Activated CD4-positive, alpha-beta T cell treated with anti-CD3 and anti-CD28 coated beads, Interleukin-2, amount 50 U/mL, for 48 hours (primary cell): ENCODE measurements around the gene DDAH2.

Experiments used
- DNase-seq, 2 experiments: peaks; one replicate each; pipeline ENCODE4 v3.0.0-alpha.2; 2020

The DDAH2 gene

DNA sequence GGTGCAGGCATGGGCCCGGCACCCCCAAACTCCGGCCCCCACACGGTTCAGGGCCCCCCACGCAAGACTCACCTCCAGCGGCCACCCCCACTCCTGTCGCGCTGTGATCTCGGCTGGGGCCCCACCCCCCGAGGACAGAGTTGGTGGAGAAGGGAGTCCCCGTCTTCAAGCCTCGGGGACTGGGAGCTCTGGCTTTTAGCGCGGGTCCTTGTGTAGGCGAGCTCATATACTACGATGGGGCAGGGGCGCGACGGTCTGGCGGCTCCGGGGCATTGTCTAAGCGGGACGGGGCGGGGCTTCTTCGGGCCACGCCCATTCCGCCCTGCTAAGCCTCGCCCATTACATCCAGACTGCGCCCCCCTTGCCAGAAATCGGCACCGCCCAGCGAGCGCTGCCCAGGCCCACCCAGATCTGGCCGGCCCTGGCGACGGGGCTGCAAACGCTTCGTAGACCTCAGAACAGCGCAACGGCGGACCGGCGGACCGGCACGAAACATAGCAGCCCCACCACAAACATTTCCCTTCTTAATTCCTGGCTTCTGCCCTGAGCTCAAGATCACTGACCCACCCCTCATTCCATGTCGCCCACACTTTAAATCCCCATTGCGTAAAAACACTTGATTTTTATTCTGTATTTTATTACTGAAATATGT lies 1.0 kb upstream of the DDAH2 start:
- peak; percentile 65 to 72 for DNase-seq

DNA sequence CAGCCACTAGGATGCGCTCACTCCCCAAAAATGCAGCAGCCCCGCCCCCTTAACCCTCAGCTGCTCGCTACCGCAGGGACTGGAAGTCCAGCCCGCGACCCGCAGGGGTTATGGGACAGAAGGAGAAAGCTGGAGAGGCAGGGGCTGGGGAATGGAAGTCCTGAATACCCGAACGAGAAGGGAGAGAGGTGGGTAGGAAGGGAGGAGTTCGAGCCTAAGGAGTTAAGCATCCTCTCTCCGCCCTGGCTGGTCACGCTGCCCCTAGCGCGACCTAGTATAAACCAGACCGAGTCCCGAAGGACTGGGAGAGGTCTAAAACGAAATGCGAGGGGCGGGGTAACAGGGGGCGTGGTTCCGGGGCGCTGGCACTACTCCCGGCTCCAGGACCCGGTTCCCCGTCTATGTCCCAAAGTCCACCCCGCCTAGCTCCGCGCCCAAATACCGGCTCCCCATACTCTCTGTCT lies 448 bp upstream of the DDAH2 start:
- peak; percentile 80 to 84 for DNase-seq

DNA sequence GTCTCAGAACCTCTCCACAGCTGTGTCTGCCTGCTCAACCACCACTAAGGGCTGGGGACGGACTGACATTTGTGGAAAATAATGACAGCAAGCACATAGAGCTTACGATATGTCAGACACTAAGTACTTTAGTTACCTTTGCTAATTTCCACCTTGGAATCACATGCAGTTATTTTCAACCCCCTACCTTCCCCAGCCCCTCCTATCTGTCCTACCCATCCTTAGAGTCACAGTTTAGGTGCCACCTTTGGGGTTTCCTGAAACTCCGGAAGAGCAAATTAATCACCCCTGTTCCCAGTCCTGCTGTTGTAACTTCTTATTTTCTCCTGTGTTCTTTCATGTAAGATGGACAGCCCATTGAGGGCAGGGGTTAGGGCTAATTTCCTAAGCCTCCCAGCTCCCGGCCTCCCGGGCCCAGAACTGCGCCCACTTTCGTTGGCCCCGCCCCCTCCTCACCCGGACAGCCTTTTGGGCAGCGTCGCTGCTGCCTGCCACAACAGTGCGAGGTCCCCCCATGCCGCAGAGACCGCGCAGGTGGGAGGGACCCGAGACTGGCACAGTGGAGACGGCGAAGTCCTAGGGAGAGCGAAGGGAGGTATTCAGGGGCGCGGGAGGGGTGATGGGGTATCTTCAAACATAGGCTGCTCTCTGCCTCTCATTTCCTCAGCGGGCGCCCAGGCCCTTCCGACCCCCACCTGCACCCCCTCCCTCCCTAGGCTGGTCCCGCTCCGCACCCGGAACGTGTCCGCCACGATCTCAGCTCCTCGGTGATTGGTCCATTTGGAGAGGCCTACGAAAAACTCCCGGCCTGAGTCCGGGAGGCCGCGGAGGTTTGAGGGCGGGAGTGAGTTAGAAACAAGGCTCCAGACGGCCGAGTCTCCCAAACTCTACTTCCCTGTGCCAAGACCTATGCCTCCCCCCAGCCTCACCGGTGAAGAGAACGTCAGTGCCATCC lies 1.1 kb downstream of the DDAH2 start:
- no peak for DNase-seq

DNA sequence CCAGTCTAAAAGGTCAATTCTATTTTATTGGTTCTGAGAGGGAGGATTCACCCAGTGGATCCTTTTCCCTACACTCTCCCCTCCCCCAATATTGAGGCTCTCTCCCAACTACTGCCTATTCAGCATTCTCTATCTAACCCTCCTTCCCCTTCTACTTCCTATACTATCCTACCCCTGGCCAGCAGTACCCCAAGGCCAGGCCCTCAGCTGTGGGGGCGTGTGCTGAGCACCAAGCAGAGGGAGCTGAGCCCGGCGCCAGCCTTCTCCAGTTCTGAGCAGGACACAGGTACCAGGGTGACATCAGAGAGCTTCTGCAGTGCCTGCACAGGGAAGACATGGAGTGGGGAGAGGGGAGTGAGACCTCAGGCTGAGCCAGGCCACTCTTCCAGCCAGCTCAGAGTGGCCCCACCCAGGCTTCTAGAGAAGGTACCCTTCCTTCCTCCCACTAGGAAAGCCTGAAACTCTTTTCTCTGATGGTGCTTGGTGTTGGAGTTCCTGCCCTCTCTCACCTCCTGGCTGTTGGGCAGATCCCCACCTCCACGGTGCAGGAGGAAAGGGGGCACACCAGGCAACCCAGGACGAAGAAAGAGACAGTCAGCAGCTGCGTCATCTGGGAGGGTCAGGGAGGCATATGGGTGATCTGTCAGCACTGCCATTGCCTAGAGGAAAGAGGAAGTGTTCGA lies 1.9 kb downstream of the DDAH2 start:
- DNase-seq = no peak

DNA sequence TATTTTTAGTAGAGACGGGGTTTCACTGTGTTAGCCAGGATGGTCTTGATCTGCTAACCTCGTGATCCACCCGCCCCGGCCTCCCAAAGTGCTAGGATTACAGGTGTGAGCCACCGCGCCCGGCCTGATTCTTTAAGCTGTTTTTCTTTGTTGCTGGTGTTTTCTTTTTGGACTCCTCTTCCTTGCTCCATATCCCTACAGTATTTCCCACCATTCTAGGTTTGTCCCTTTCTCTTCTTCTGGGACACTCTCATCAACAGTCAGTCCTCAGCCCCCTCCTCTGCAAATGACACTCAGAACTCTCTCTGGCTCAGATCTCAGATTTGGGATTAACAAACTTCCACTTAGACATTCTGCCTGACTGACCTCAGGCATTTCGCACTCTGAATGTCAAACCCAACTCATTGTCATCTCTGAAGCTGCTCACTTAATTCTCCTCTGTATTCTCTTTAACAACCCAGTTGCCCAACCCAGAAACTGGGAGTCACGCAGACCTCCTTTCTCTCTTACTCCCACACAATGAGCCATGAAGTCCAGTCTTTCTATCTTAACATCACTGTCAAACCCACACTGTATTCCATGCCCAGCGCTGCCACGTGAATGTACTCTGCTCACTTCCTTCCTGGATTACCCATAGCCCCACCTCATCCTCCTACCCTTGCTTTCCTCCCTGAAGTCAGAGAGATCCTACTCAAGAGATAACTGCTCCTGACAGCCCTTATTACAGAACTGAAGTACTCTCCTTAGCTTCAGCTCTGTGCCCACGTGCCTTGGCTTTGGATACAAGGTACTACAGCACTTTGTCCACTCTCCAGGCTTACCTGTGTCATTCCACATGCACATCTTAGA lies 3.4 kb downstream of the DDAH2 start:
- peak in 1 of 2 experiments; percentile 31 for DNase-seq

DNA sequence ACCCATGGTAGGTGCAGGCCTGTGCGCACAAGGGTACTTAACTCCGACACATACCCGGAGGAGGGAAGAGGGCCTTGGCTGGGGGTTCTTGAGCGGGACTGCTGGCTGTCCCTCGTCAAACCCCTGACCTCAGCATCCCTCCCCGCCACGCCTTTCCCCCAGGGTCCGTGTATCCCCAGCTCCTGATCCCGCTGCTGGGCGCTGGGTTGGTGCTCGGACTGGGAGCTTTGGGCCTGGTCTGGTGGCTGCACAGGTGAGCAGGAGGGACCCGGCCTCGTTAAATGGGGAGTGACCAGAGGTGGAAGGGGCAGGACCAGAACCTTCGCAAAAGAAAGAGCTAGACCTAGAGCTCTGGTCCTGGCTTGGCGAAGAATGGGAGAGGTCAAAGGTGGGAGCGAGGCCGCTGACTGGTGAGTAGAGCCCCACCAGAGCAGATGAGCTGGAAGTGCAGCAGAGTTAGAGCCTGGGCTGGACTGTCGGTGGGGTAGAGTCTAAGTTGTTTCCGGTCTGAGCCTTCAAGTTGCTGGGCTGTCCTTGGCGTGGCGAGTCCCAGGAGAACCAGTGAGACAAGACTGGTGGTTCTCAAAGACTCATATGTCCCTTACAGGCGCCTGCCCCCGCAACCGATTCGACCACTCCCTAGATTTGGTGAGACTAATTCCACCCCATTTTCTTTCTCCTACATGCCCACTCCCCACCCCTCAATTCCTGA lies 5.0 kb downstream of the DDAH2 start:
- no peak for DNase-seq

DNA sequence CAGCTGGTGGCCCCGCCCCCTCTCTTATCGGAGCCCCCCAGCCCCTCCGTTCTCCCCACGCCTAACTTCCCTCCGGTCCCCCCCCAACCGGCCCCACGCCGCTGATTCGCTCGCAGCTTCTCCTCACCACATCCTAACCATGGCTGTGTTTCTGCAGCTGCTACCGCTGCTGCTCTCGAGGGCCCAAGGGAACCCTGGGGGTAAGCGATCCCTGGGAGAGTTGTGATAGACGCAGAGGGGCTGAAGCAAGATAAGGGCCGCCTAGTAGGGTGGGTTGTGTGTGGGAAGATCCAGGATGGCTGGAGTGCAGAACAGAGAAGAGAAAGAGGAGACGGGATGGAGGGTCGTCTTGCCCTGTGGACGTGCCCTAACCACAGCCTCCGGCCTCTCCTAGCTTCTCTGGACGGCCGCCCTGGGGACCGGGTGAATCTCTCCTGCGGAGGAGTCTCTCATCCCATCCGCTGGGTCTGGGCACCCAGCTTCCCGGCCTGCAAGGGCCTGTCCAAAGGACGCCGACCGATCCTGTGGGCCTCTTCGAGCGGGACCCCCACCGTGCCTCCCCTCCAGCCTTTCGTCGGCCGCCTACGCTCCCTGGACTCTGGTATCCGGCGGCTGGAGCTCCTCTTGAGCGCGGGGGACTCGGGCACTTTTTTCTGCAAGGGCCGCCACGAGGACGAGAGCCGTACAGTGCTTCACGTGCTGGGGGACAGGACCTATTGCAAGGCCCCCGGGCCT lies 5.7 kb downstream of the DDAH2 start, which contains the start of gene MPIG6B:
Gene MPIG6B, plus strand, starts transcription at position 129 of the 735 bp plus-strand sequence. Its CDS starts 11 bp downstream, at position 140.
- no peak for DNase-seq

DNA sequence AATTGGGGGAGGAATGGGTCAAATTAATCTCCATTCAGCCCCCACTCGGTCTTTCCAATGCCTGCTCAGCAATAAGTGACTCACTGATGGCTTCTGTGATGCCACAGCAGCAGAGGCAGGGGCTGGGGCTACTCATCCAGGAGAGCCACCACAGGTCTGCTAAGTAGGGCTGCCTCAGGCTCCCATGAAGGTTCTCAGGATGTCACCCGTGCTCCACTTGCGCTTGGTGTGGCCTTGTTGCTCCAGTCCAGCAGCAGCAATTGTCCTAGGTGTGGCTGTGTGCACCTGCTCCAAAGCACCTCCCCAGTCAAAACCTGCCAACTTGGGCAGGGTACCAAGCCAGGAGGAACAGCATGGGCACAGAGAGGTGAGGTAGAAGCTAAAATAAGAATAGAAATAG lies 6.9 kb downstream of the DDAH2 start:
- no peak for DNase-seq

DNA sequence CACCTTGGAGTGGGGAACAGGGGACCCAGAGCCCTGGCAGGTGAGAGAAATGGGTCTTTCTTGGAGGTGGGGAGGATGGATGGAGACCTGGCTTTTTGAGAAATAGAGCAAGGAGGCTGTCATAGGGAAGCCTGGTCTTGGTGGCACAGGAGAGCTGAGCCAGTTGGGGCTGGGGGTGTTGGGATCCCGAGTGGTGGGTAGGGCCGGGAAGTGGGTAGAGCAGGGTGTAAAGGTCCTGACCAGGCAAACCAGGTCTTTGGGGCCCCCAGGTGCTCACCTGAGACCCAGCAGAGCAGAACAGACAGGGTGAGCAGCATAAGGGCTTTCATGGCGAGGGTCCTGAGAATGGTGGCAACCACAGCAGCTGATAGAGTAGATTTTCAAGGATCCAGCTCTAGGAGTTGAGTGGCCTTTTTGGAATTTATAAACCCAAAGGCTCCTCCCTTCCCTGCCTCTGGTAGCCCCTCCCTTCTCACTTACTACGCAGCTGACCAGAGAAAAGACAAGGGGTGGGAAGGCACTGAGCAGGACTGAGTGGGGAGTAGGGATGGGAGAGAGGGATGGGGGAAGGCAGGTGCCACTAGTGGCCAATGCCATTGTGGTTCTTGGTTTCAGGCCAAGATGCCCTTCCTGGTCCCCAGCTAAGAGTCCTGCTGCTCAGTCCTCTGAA lies 7.6 kb downstream of the DDAH2 start, which contains the start of gene LY6G6C:
Gene LY6G6C, minus strand, starts transcription at position 396 of the 670 bp plus-strand sequence. Its CDS starts 67 bp downstream, at position 329.
- no peak for DNase-seq

DNA sequence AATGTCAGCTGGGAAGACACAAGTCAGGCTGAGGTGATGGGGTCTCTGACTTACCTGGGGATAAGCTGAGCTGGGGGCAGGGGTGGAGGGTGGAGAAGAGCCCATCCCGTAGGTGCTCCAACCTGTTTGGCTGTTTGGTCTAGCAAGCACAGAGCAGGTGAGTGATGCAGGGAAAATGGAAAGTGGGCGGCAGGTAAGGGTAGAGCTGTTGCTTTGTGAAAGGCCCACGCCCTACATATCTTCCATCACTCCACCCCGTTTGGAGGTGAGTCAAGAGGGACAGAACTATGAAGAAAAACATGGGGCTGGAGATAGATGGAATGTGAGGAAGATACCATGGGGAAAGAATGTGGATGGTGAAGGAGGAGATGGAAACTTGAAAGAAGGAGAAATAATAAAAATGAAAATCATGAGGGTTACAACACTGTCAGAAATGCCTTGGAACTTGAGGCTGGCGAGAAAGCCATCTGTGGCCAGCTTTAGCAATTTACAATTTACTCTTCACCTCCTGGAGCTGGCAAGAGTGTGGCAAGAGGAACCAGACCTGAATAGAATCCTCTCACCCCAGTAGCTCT lies 8.8 kb downstream of the DDAH2 start:
- no peak for DNase-seq

DNA sequence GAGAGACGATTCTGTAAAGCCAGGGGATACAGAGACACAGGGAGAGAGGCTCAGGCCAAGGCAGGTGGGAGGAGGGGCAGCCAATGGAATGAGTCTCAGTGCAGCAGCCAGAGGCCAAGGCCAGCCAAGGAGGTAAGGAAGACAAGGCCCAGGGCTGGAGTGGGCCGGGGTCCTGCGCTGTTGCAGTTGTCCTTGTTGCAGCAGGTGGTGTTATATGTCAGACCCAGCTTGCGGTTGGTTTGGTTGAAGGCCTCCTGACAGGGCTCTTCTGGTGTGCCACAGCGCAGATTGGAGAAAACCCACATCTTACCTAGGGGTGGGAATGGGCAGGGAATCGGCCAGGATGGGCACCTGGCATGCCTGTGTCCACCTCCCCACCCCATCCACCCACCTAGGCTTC lies 10.1 kb downstream of the DDAH2 start:
- DNase-seq = no peak

DNA sequence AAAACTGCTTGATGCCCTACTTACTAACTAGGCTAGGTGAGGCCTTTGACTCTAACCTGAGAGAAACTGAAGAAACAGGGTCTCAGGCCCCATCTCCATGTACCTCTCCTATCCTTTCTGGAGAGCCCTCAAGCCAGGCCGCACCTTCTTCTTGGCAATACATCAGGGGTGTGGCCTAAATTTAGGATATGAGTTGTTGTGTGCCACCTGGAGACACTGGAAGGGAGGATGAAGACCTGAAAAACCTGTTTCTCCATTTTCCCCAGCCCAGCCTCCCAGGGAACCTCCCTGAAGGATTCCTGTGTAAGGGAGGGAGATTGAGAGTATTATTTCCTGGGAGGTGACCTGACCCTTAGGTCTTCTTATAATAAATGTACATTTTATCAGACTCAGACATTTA lies 10.8 kb downstream of the DDAH2 start:
- no peak for DNase-seq

DNA sequence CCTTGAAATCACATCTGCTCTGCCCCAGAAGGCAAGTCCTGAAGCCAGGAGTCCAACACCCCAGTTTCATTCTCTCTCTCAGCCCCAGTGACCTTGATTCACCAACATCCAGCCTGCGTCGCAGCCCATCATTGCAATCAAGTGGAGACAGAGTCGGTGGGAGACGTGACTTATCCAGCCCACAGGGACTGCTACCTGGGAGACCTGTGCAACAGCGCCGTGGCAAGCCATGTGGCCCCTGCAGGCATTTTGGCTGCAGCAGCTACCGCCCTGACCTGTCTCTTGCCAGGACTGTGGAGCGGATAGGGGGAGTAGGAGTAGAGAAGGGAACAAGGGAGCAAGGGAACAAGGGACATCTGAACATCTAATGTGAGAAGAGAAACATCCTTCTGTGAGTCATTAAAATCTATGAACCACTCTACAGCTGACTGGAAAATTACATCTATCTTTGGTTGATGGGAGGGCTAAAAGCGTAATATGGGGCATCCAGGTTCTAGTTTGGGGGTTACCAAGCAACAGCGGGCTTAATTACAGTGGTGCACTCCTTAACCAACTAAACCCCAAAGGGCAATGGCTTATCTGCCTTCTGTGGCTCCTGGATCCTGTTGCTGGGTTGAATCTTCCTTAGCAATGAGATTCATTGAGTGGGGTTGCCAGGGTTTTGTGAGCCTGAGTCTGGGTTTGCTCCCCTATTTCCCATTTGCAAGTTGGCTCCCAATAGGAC lies 11.4 kb downstream of the DDAH2 start:
- no peak for DNase-seq

DNA sequence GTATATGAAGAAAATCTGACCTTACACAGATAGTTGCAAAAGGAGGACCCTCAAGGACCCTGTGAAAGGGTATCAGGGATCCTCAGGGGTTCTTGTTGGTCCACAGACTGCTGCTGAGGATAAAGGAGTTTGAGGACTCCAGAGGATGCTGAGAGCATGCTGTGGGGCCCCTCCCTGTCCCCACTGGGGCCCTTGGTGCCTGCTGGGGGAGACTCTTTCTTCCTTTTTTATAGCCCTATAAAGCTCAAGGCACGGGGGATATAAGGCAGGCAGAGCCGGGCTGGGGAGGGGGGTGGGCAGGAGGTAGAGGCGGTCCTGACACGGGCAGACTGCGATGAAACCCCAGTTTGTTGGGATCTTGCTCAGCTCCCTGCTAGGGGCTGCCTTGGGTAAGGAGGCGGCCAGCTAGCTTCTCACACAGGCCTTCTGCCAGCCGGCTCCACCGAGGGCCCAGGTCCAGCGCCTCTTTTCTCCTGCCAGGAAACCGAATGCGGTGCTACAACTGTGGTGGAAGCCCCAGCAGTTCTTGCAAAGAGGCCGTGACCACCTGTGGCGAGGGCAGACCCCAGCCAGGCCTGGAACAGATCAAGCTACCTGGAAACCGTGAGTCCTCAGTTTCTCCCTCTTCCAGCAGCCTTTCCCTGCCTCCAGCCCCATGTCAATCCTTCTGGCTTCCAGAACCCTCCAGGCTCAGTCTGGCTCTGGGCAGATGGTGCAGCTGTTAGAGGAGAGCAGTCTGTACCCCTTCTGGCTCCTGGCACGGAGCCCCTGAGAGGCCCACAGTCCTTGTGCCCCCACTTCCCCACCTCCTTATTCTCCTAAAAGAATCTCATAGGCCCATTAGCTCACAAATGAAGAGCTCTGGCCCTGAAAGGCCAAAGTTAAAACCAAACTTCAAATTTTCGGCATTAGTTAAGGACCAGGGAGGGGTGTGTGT lies 13.8 kb downstream of the DDAH2 start, which contains the start of gene LY6G6D:
Gene LY6G6D, plus strand, starts transcription at position 327 of the 937 bp plus-strand sequence. Its CDS starts 8 bp downstream, at position 335.
- DNase-seq = no peak

DNA sequence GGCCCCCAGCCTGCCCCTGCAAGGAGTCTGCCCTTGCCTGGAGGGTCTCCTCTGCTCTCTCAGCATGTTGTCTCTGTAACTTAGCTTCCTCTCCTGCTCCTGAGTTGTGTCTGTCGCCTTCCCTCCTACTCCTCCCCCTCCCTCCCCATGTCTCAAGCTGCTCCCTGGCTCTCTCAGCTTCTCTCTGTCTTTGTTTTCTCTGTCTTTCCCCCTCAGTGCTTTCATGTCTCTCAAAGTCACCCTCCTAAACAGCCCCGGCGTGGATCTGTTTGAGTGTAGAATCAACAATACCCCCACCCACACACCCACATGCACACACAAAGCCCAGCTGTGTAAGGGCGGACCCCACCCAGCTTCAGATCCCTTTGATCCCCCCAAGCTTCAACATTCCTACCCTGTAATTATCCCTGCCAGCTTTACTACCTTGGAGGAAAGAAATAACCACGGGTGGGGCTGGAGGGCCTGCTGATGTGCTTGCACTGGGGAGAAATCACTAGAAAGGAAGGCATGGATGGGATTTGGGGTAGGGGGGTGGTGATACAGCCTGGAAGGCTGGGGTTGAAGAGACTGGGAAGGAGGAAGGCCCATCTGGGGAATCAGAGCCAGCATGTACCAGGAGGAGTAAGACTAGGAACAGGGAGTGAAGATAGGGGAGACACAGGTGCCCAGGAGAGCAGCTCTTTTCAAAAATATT lies 15.0 kb downstream of the DDAH2 start:
- DNase-seq = no peak

DNA sequence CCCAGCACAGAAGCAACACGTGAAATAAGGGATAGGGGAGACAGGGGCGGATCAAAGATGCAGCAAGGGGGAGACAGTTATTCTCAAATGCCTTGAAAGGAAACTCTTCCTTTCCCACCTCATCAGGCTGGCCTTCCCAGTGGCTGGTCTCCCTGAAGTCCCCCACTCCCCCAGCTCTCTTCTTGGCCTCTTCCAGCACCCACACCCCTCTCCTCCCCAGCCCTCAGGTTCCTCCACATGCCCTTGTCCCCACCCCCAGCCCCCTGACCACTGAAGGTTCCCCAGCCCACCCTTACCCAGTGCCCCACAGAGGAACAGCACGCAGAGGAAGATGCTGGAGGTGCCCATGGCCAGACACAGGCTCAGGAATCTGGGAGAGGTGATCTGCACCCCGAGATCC lies 15.6 kb downstream of the DDAH2 start:
- DNase-seq = no peak

DNA sequence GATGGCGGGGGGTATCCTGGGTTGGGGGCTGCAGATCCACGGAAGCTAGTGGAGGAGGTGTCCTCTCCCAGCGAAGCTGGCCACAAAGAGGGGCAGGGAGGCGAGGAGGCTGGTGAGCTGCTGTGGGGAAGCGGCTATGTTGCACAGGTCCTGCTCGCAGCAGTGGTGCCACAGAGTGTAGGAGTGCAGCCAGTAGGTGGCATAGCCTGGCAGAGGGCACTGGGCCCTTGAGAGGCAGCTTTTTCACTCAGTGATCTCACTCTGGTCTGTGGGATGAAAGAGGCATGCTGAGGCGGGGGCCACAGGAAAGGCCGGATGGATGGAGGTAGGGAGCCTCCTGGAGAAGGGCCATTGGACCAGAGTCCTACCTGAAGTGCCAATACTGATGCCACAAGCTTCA lies 16.8 kb downstream of the DDAH2 start:
- no peak for DNase-seq
